Stimulated activated CD8-positive, alpha-beta memory T cell treated with anti-CD3 and anti-CD28 coated beads, Interleukin-7, amount 100 ng/mL, for 48 hours (primary cell): Measurements from ENCODE around the gene TRIM44.

Experiments
- DNase-seq, 2 donors: peaks; one replicate each; pipeline ENCODE4 v3.0.0-alpha.2; 2020; ENCODE audit warnings: low read depth in 1 of 2; ENCODE audit errors: extremely low read depth in 1 of 2

TRIM44 gene

GRCh38 chr11:35785287-35786167 is 123.0 kb downstream of the TRIM44 start:
- DNase-seq, result no peak

- no peak for DNase-seq
Measured at GRCh38 chr11:35786188-35786587, 123.6 kb downstream of the TRIM44 start.

GRCh38 chr11:35787013-35787504 is 124.5 kb downstream of the TRIM44 start:
- no peak for DNase-seq

GRCh38 chr11:35787626-35788025 is 125.1 kb downstream of the TRIM44 start:
- no peak for DNase-seq

GRCh38 chr11:35791088-35791958 is 128.7 kb downstream of the TRIM44 start:
- DNase-seq, result no peak

- DNase-seq, result no peak
Measured at GRCh38 chr11:35792148-35792845, 129.7 kb downstream of the TRIM44 start.

GRCh38 chr11:35792846-35793192 is 130.2 kb downstream of the TRIM44 start:
- DNase-seq, result no peak

- no peak for DNase-seq
Measured at GRCh38 chr11:35794333-35794732, 131.8 kb downstream of the TRIM44 start.

- no peak for DNase-seq
Measured at GRCh38 chr11:35794850-35795249, 132.3 kb downstream of the TRIM44 start.

- DNase-seq, result no peak
Measured at GRCh38 chr11:35796562-35796961, 134.0 kb downstream of the TRIM44 start.

GRCh38 chr11:35798423-35798822 is 135.8 kb downstream of the TRIM44 start:
- no peak for DNase-seq

- DNase-seq, result no peak
Measured at GRCh38 chr11:35798983-35799382, 136.4 kb downstream of the TRIM44 start.

- no peak for DNase-seq
Measured at GRCh38 chr11:35799655-35800054, 137.1 kb downstream of the TRIM44 start.

- no peak for DNase-seq
Measured at GRCh38 chr11:35800970-35801953, 138.7 kb downstream of the TRIM44 start.

GRCh38 chr11:35802221-35802620 is 139.6 kb downstream of the TRIM44 start:
- DNase-seq, result no peak

GRCh38 chr11:35802672-35803071 is 140.1 kb downstream of the TRIM44 start:
- DNase-seq, result no peak

GRCh38 chr11:35803115-35803514 is 140.5 kb downstream of the TRIM44 start:
- DNase-seq, result no peak

GRCh38 chr11:35804451-35805040 is 142.0 kb downstream of the TRIM44 start:
- DNase-seq, result no peak

- no peak for DNase-seq
Measured at GRCh38 chr11:35809561-35809960, 147.0 kb downstream of the TRIM44 start.
